Activated CD4-positive, alpha-beta T cell treated with anti-CD3 and anti-CD28 coated beads for 48 hours (primary cell): ENCODE results near the gene SLC39A11.
"Not testable (repeated sequence)": the region's sequence is repeated elsewhere in the genome, so short reads cannot be mapped to it uniquely, and the experiment has no call there.

Source experiments
- DNase-seq: peaks from one replicate; pipeline ENCODE4 v3.0.0-alpha.2; 2020

Gene SLC39A11

DNA sequence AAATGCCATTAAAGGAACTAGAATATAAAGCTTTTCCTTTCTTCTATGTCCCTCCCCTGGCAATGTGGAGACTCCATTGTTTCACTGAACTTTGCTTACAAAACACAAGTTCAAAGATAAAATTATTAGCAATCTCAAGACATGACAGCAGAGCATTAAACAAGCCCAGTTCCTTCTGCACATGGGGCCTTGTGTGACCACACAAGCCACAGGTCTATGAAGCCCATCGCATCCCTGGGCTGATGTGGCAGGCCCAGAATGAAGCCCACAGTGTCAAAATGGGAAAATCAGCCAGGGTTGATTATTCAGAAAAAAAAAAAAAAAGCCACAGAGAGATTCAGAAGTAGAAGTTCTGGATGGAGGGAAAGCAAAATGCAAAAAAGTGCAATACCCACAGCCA is 12.9 kb upstream of the SLC39A11 start:
- DNase-seq: no peak

DNA sequence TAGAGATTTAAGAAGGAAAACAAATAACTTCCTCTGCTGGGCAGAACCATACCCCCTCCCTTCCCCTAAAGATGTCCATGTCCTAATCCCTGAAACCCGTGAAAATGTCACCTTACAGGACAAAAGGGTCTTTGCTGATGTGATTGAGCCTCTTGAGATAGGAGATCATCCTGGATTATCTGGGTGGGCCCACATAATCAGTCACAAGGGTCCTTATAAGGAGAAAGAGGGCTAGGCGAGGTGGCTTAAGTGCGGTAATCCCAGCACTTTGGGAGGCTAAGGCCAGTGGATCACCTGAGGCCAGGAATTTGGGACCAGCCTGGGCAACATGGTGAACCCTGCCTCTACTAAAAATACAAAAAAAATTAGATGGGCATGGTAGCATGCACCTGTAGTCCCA is 12.0 kb upstream of the SLC39A11 start:
- DNase-seq: no peak

DNA sequence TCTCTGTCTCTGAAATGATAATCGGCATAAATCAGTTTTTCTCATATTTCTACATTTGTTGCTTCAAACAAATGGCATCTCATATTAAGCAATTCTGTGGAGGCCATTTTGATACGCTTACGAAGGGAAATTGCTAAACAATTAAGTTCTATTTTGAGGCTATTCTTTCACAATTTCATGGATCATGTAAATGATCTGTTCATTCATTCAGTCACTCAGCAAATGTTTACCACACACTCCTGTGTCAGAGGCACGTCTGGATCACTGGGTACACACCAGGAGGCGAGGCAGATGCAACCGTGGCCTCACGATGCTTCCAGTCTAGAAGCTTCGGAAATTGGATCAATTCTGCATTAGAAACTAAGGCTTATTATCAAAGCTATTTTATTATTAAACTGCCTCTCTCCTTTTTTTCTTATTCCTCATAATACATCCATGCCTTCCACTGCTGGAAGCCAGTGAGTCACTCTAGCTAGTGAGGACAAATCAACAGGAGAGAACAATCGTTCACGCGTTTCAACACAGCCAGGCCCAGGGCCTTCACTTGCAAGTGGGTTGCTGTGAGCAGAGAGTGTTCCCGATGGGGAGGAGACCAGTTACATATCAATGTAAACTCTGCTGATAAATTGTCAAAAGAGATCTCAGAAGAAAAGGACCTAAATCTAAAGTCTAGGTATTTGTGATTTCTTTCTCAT is 11.3 kb upstream of the SLC39A11 start:
- DNase-seq: no peak

DNA sequence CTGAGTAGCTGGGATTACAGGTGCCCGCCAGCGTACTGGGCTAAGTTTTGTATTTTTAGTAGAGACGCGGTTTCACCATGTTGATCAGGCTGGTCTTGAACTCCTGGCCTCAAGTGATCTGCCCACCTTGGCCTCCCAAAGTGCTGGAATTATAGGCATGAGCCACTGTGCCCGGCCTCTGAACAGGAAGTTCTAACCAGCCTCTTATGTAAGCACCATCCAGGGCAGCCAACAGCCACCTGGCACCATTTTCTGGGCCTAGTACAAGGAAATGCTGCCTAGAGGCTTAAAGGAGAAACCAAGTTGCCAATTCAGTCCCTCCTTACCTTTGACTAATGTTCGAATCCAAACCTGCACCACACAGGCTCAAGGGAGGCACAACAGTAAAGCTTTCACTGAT is 8.5 kb upstream of the SLC39A11 start:
- no peak for DNase-seq

DNA sequence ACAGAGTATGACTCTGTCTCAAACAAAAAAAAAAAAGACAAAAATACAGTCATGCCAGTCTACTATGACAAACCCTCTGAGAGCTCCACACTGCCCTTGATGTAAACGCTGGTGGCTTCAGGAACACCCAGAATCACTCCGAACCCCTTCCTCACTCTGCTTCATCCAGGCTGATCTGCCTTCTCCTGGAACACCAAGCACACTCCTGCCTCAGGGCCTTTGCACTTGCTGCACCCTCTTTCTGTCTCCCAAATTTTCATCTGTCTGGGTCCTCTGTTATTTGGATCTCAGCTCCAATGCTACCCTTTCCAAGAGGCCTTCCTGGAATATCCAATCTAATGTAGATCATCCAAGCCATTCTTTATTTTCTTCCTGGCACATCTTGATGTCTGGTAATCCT is 7.9 kb upstream of the SLC39A11 start:
- no peak for DNase-seq

DNA sequence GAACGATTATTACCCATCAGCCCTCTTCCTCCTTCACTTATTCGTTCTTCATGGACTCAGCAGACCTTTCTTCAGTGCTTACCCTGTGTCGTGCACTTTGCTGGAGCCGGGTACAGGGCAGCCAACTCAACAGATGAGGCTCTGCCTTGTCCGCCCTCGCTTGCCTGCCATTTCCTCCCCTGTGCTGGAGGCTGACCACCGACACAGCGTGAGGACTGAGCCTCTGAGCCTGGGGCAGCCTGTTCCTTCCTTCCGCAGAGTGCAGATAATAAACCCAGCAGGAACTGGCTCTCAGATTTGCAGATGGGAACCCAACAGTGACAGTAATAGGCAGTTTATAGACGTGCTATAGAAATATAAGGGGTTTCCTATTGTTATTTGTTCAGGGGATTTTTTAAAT is 7.0 kb upstream of the SLC39A11 start:
- no peak for DNase-seq

DNA sequence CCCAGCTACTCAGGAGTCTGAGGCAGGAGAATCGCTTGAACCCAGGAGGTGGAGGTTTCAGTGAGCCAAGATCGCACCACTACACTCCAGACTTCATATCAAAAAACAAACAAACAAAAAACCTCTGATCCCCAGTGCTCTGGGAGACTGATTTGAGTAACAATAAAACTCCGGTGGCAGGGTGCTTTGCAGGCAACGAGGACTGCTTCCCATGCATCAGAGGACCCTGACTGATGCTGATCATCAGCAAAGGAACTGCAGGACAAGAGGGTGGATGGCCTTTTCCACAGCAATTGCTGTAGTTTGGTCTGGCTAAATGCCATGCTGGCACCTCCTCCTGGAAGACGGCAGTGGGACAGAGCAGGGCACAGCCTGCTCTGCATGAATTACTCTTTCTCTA is 6.4 kb upstream of the SLC39A11 start:
- no peak for DNase-seq

DNA sequence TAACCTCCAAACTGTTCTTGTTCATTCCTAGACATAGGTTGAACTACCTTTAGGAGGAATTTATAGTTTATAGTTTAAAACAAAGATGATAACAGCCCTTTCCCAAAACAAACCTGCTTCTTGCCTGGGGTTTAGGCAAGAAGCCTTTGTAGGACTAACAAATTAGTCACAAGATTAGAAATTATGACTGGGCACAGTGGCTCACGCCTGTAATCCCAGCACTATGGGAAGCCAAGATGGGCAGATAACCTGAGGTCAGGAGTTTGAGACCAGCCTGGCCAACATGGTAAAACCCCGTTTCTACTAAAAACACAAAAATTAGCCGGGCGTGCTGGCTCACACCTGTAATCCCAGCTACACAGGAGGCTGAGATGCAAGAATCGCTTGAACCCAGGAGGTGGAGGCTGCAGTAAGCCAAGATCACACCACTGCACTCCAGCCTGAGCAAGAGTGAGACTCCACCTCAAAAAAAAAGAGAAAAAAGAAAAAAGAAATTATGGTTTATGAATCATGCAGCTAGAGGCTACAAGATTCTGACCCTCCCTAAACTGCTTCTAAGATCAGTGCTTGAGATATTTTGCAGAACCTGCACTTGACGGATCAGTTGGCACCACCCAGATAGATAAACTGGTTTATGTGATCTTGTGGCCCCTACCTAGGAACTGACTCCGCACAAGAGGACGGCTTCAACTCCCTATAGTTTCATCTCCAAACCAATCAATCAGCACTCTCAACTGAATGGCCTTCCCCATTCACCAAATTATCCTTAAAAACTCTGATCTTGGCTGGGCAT is 5.7 kb upstream of the SLC39A11 start:
- DNase-seq: not testable (repeated sequence)

DNA sequence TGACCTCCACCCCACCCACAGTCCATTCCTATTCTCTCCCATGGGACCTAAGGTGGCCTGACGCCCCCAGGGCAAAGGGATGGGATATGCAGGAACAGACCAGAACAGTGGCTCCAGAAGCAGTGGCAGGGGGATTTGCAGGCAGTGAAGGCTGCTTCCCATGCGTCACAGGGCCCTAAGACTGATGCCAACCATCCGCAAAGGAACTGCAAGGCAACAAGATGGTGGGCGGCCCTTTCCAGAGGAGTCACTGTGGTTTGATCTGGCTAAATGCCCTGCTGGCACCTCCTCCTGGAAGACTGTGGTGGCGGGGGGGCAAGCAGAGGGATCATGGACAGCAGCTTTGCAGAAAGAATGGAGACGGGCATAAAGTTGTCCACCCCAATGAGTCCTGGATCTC is 4.4 kb upstream of the SLC39A11 start:
- no peak for DNase-seq

DNA sequence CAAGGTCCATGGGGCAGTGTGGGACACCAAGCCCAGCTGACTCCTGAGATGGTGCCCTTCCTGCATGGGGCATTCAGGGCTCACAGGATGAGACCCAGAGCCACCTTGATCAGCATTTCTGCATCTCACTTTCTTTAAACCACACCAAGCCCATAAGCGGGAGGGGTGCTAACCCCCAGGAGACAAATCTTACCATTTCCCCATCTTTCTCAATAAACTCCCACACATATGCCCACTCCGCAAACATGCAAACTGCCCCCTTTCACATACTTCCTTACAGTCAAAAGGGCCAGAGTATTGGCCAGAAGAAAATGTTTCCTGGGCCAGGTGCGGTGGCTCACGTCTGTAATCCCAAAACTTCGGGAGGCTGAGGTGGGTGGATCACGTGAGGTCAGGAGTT is 3.7 kb upstream of the SLC39A11 start:
- no peak for DNase-seq

DNA sequence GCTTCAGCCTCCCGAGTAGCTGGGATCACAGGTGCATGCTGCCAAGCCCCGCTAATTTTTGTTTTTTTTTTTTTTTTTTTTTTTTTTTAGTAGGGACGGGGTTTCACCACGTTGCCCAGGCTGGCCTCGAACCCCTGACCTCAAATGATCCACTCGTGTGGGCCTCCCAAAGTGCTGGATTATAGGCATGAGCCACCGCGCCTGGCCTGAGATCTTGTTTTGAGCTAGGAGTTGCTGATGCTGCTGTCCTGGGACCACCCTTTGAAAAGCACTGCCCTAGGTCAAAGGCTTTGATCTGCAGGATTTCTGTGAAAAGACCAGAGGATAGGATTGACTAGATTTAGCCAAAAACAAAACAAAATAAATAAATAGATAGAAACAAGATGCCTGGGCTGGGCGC is 798 bp upstream of the SLC39A11 start:
- DNase-seq: no peak

DNA sequence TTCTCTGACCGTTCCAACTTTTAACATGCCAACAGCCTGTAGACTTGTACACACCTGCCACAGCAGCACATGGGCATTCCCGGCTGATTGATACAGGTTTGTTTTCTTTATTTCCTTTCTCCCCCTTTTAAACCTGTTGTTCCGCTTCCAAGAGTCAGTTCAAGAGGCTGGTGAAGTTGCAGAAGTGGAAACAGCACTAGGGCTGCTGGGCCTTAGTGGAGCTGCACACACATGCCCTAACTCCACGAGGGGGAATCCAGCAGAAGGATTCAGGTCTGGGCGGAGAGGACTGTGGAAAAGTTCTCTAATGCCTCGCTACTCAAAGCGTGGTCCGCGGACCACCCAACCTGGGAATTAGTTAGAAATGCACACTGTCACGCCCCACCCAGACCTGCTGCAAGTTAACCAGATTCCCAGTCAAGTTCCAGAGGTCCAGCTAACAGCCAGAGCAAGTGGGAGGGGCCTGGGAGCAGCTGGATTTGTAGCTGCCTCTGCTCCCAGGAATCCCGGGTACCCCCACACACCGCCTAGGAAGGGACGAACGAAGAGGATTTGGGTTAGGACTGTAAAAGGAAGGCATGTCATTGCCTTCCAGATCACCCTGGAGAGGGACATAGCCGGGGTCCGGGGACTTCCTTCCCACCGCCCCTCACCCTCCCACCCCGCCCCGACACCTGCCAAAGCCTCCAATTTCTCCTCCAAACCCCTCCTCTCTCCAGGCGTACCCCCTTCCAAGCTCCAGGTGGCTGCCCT is 542 bp downstream of the SLC39A11 start:
- DNase-seq: no peak

DNA sequence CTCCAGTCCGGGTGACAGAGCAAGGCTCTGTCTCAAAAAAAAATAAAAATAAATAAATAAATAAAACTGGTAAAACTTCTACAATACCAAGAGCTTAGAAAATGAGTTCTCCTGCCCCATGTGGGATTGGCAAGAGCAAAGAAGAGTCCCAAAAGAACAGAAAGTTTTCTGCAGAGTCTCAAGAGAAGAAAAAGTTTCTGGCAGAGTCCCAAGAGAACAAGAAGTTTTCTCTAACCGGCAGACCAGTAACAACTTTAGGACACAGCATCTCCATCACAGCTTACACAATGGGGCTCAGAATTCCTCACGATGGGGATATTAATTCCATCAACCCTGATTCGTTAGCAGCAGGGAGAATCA is 1.1 kb downstream of the SLC39A11 start:
- no peak for DNase-seq

DNA sequence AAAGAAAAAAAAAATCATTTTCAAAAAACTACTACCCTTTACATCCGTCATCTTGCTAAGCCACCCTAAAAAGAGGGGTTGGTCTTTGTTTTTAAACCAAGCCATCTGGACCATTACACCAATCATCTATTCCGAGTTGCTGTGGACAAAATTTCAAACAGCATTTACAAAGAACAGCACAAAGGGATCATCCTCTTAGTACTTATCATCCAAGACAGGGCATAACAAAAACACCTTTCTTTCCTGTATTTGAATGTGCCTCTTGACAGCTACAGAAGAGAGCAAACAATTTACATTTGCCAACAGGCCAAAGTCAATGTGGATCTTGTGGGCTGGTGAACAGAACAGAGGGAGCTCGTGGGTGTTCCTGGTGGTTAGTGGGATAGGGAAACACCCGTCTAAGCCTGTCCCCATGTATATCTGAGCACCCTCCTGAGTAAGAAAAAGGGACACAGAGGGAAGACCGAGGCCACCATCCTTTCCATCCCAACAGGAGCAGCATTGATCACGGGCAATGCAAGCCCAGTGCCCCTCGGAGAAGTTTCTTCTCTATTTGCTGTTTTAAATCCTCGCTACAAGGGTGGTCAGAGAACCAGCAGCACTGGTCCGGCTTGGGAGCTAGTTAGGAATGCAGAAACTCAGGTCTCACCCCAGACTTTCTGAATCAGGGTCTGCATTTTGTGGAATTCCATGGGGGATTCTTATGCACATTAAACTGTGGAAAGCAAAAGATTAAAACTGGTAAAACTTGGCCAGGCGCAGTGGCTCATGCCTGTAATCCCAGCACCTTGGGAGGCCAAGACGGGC is 1.9 kb downstream of the SLC39A11 start:
- DNase-seq: no peak

DNA sequence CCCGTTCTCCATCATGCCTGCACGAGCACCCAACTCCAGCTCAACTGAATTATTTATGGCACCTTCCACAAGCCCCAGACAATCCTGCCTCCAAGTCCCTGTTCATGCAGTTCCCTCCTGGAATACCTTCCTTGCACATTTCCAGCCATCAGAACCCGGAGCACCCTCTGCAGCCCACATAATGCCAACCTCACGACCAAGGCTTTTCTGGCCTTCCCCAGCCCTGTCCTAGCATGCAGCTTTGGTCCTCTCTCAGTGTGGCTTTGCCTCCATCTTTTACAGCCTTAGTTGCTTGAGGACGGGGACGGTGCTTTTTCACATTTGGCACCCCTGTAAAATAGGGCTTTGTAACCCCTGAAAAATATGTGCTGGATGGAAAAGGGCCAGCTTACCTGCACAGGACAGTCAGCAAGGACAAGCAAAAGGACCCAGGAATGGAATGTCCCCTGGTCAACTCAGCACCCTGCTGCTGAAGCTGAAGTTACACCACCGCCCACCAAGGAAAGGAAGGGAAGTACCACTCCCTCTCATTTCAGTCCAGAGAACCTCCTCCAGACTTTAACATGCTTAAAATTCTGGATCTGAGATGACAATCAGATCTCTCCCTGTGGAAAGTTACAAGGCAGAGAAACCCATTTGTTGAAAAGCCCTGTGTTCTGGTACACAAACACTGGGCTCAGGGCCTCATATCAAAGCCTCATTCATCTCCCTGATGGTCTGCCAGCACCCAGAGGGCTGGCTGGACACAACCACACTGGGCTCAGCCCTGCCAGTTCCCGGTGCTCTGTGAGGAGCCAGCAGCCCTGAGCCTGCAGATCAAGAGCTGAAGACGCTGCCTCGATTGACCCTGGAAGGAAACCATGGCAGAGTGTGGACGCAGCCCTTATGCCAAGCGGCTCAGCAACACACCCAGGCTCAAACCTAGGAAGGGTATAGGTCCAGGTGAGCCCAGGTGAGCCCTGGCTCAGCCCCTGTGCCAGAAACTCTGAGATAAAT is 2.9 kb downstream of the SLC39A11 start:
- no peak for DNase-seq

DNA sequence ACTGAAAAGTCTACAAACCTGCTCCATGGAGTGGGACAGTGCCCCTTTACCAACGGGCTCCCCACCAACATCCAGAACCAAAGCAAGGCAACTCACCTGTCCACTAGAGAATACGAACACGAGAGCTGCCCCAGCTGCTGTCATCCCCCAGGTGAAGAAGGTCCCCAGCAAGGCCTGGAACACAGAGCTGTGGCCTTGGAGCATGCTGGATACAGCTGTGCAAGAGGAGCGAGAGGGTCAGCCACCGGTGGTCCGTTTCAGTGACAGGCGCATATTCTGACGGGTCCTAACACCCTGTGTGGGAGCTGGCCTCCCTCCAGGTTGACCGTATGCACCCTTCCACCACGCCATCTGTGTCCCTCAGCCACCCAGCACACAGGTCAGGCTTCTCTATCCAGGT is 3.9 kb downstream of the SLC39A11 start:
- no peak for DNase-seq

DNA sequence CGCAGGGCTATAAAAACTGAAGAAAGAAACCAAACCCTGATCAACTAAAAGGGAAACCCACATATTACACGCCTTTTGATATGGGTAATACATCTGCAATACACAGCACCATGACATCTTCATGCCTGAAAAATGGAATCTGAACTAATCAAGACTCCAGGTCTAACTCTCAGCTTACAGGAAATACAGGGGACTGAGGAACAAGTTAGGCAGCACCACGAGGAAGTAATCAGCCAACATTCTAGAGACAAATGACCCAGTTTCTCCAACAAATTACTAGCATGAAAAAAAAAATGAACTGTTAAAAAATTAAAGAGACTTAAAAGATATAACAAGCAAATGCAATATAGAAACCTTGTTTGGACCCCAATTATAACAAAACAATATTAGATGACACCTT is 9.1 kb downstream of the SLC39A11 start:
- no peak for DNase-seq

DNA sequence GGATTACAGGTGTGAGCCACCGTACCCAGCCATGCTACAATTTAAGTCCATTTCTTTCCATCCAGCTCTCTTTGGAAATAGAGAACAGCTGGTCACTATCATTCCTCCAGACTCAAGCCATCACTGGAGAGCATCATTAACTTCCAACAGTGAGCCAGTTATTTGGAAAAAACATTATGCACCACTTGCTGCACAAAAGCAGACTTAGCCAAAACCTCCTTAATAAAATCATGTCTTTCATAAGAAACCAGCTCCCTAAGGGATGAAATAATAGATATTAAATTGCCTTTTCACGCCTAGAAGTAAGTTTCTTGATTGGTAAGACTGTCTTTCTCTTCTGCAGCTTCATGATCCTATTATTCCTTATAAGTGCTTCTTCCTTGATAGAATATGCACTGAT is 17.9 kb downstream of the SLC39A11 start:
- DNase-seq: no peak

DNA sequence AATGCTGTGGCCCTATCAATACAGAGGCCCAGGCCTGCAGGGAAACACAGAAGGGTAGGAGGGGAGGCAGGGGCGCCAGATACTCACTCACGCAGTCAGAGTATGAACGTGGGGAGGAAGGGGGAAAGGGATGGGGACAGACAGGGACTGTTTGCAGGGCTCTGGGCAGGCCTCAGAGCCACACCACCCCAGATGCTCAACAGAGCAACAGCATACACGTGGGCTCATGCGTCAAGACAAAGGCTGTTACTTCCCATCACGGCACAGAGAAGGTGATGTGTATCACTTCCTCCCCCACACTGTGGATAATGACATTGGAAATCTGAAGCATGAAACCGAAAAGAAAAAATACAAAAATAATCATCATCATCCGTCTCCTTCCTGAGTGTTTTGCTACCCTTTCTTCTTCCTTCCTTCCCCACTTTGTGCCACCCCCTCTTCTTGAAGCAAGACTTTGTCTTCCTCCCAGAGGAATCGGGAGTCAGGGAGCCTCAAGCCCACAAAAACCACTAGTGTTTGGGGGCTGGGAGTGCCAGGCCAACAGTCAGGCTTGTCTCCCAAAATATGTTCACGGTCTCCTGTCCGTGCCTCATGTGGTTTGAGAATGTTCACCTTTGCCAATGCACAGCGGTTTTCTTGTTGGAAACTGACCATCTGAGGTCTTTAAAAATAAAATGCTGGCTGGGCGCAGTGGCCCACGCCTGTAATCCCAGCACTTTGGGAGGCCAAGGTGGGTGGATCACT is 20.1 kb downstream of the SLC39A11 start:
- no peak for DNase-seq

DNA sequence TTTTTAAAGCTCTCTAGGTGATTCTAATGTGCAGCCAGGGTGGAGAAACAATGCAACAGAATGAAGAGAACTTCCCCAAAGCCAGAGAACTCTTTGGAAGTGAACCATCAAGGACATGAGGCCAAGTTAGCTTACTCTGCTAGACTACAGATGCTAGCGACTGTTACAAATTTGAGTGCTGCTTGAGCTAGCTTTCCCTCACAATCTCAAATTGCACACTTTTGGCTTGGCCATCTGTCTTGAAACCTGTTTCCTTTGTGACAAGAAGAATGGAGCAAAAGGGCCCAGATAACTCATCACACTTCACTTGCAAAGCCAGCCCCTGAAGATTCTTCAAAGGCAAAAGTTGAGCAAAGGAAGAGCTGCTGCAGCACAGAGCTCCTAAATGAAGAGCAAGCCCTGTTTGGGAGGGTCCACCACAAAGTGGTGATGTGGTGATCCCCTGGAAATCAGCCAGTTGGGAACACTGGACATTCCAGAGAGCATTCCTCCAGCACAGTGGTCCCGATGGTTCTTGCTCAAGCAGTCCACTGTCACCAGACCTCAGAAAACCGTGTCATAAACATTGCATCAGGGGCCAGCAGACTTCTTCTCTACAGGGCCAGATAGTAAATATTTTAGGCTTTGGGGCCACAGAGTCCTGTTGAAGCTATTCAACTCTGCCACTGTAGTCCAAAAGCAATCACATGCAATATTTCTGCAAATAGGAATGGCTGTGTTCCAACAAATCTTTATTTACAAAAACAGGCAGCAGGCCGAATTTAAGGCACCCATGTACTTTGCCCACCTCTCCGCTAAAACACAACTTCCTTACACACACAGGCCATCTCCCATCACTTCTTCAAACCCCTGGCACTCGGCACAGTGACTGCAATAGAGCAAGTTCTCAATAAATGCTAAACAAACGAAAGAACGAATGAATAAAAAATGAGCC is 21.2 kb downstream of the SLC39A11 start:
- DNase-seq: no peak
